CD8-positive, alpha-beta memory T cell (primary cell): ENCODE results near the gene AGER. TPM values are rescaled to one million over a fixed set of nuclear protein-coding genes. Genes with fewer than 3 reads are reported as not detected.

Experiments used
- CTCF ChIA-PET: fragments of 350-600 bp; sonication (Branson Sonifier 250); formaldehyde crosslinking; loops from one replicate; lab custom pipeline; 2021; ENCODE audit warnings: antibody characterized with exemption; lab: Charles Lee
- POLR2A ChIA-PET: fragments of 350-600 bp; sonication (Branson Sonifier 250); formaldehyde crosslinking; loops from one replicate; lab custom pipeline; 2021; ENCODE audit warnings: antibody characterized with exemption; lab: Charles Lee
- DNase-seq, 5 donors: peaks; one replicate each; pipeline versions ENCODE4 v3.0.0 to v3.0.0-alpha.2; 2020 to 2022; ENCODE audit warnings: mixed read lengths in 1 of 5
- H3K27ac ChIP-seq: one replicate; pipeline ENCODE4 v1.7.0; 2013; ENCODE audit warnings: low read depth, mild to moderate bottlenecking, low read length, moderate library complexity
- H3K27me3 ChIP-seq: 2 replicates; pipeline ENCODE4 v1.7.0; 2013; ENCODE audit warnings: low read length, mild to moderate bottlenecking; ENCODE audit not compliant: insufficient read depth, poor library complexity, severe bottlenecking
- H3K36me3 ChIP-seq: 2 replicates; pipeline ENCODE4 v1.7.0; 2013; ENCODE audit warnings: mild to moderate bottlenecking, low read length, moderate library complexity; ENCODE audit not compliant: insufficient read depth
- H3K4me1 ChIP-seq: 2 replicates; pipeline ENCODE4 v1.7.0; 2013; ENCODE audit warnings: mild to moderate bottlenecking, low read length, moderate library complexity; ENCODE audit not compliant: insufficient read depth
- H3K4me3 ChIP-seq: 2 replicates; pipeline ENCODE4 v1.7.0; 2013; ENCODE audit warnings: mild to moderate bottlenecking, low read length
- H3K9me3 ChIP-seq: 2 replicates; pipeline ENCODE4 v1.7.0; 2013; ENCODE audit warnings: mild to moderate bottlenecking, low read length
- H3K27ac Mint-ChIP-seq, 8 donors: one replicate each; pipeline ENCODE4 v1.8.0; 2020 to 2021; ENCODE audit warnings: mixed read lengths in 8 of 8, mild to moderate bottlenecking in 6 of 8, inconsistent platforms in 3 of 8, moderate library complexity in 3 of 8
- H3K27me3 Mint-ChIP-seq, 2 donors: one replicate each; pipeline ENCODE4 v1.8.0; 2020 to 2021; ENCODE audit warnings: mixed read lengths in 2 of 2, mild to moderate bottlenecking in 1 of 2, moderate library complexity in 1 of 2
- H3K36me3 Mint-ChIP-seq, 3 donors: one replicate each; pipeline ENCODE4 v1.8.0; 2020 to 2021; ENCODE audit warnings: mixed read lengths in 3 of 3, inconsistent platforms in 1 of 3, mild to moderate bottlenecking in 1 of 3
- H3K4me1 Mint-ChIP-seq, 3 donors: one replicate each; pipeline ENCODE4 v1.8.0; 2020 to 2021; ENCODE audit warnings: mixed read lengths in 3 of 3, inconsistent platforms in 1 of 3, mild to moderate bottlenecking in 1 of 3
- H3K4me3 Mint-ChIP-seq, 7 donors: one replicate each; pipeline ENCODE4 v1.8.0; 2020 to 2021; ENCODE audit warnings: mixed read lengths in 7 of 7, mild to moderate bottlenecking in 6 of 7, moderate library complexity in 4 of 7, inconsistent platforms in 2 of 7
- H3K9me3 Mint-ChIP-seq, 5 donors: one replicate each; pipeline ENCODE4 v1.8.0; 2020 to 2022; ENCODE audit warnings: mixed read lengths in 5 of 5, mild to moderate bottlenecking in 3 of 5, moderate library complexity in 2 of 5, inconsistent platforms in 1 of 5
- polyA plus RNA-seq: library from polyadenylated mRNA; unstranded; fragments of 300-500 nt; fragmentation: Illumina TruSeq; gene quantifications from one replicate; pipeline ENCODE4 v1.2.3, GENCODE V29; 2021
- total RNA-seq, 2 experiments: library from RNA; stranded (reverse); gene quantifications; one replicate each; pipeline ENCODE4 v1.2.3, GENCODE V29; 2021

AGER gene
- total and polyA plus RNA-seq, 3 experiments from 2014 or later = 11.9 to 12.5 TPM; not detected in 1

- peaks cover 51% of the 10 kb centered on the region for H3K4me1 ChIP-seq
- H3K36me3 Mint-ChIP-seq = peaks cover under 1 to 54% (median 8%) of the 10 kb centered on the region in 3 donors
- H3K36me3 ChIP-seq = peaks cover 9% of the 10 kb centered on the region
- H3K9me3 ChIP-seq = no peaks in the 10 kb centered on the region
- peak within 1 kb of the TSS; percentile 85 for H3K27ac ChIP-seq
- no peaks in the 10 kb centered on the region for H3K27me3 ChIP-seq
- no peaks in the 10 kb centered on the region for H3K9me3 Mint-ChIP-seq
- ChIA-PET CTCF (interaction anchor here (0.8 to 1.5 kb wide), 5 partner anchors 9 to 74 kb away, joined by 3 to 7 read pairs (median 3); no protein-coding TSS in a partner anchor), POLR2A (interaction anchor here (0.8 to 2.3 kb wide), 5 partner anchors 10 to 661 kb away, joined by 3 to 17 read pairs (median 4); partner anchors contain the start of genes AGPAT1, RNF5 and TAP1)
- peak within 1 kb of the TSS; percentile 95 for H3K4me3 ChIP-seq
- H3K4me3 Mint-ChIP-seq = peak within 1 kb of the TSS; percentile 92 to 100 (median 96)
- H3K27me3 Mint-ChIP-seq = peaks cover 0 to 2% of the 10 kb centered on the region in 2 donors
- peaks cover 45 to 68% (median 50%) of the 10 kb centered on the region in 3 donors for H3K4me1 Mint-ChIP-seq
- peak; percentile 44 to 77 (median 57) for DNase-seq
- H3K27ac Mint-ChIP-seq = peak within 1 kb of the TSS; percentile 95 to 99 (median 98)
Measured at GRCh38 chr6:32192608-32193039, 8.6 kb upstream of the AGER start, which contains the start of gene GPSM3. Gene GPSM3 (minus strand): TSS chr6:32192643. CDS start chr6:32192513, 130 bp downstream.

- H3K4me3 ChIP-seq = peak overlapping the region; percentile 95
- CTCF ChIA-PET = interaction anchor here (0.8 to 1.5 kb wide), 5 partner anchors 9 to 73 kb away, joined by 3 to 7 read pairs (median 3); no protein-coding TSS in a partner anchor
- H3K9me3 Mint-ChIP-seq = no peaks in the 10 kb centered on the region
- H3K9me3 ChIP-seq = no peaks in the 10 kb centered on the region
- peaks cover 7 to 61% (median 8%) of the 10 kb centered on the region in 3 donors for H3K36me3 Mint-ChIP-seq
- H3K27ac ChIP-seq = peak overlapping the region; percentile 85
- peak in 1 of 5 donors; percentile 29 for DNase-seq
- H3K4me1 Mint-ChIP-seq = peaks cover 50 to 73% (median 55%) of the 10 kb centered on the region in 3 donors
- H3K27me3 Mint-ChIP-seq = peaks cover 0 to 2% of the 10 kb centered on the region in 2 donors
- POLR2A ChIA-PET = interaction anchor here (0.8 to 2.5 kb wide), 4 partner anchors 9 to 661 kb away, joined by 3 to 17 read pairs (median 6); partner anchors contain the start of genes RNF5 and TAP1
- peaks cover 16% of the 10 kb centered on the region for H3K36me3 ChIP-seq
- H3K27ac Mint-ChIP-seq = peak overlapping the region; percentile 95 to 99 (median 98)
- H3K27me3 ChIP-seq = no peaks in the 10 kb centered on the region
- H3K4me3 Mint-ChIP-seq = peak overlapping the region; percentile 92 to 100 (median 96)
- H3K4me1 ChIP-seq = peaks cover 55% of the 10 kb centered on the region
Measured at GRCh38 chr6:32191696-32192607, 7.9 kb upstream of the AGER start.

GRCh38 chr6:32190911-32191677 is 7.0 kb upstream of the AGER start:
- peak overlapping the region; percentile 95 to 99 (median 98) for H3K27ac Mint-ChIP-seq
- no peaks in the 10 kb centered on the region for H3K27me3 ChIP-seq
- DNase-seq = no peak
- peaks cover 0 to 2% of the 10 kb centered on the region in 2 donors for H3K27me3 Mint-ChIP-seq
- ChIA-PET POLR2A (interaction anchor here (1.1 to 2.9 kb wide), 4 partner anchors 12 to 63 kb away, joined by 3 to 17 read pairs (median 6); partner anchors contain the start of genes AGPAT1 and ATF6B), CTCF (interaction anchor here (0.8 to 2.2 kb wide), 2 partner anchors 9 to 14 kb away, joined by 3 to 8 read pairs; no protein-coding TSS in a partner anchor)
- H3K36me3 Mint-ChIP-seq = peaks cover 12 to 65% (median 15%) of the 10 kb centered on the region in 3 donors
- H3K4me3 Mint-ChIP-seq = peak overlapping the region; percentile 92 to 100 (median 96)
- no peaks in the 10 kb centered on the region for H3K9me3 Mint-ChIP-seq
- peak overlapping the region; percentile 95 for H3K4me3 ChIP-seq
- peaks cover 53 to 74% (median 59%) of the 10 kb centered on the region in 3 donors for H3K4me1 Mint-ChIP-seq
- H3K27ac ChIP-seq = peak overlapping the region; percentile 85
- peaks cover 59% of the 10 kb centered on the region for H3K4me1 ChIP-seq
- no peaks in the 10 kb centered on the region for H3K9me3 ChIP-seq
- H3K36me3 ChIP-seq = peaks cover 24% of the 10 kb centered on the region

- H3K4me3 ChIP-seq = peak within 1 kb of the TSS; percentile 95
- CTCF ChIA-PET = interaction anchor here (0.8 to 2.2 kb wide), 2 partner anchors 8 to 13 kb away, joined by 3 to 8 read pairs; no protein-coding TSS in a partner anchor
Measured at GRCh38 chr6:32190054-32190851, 6.2 kb upstream of the AGER start, which contains the start of gene PBX2. Gene PBX2 (minus strand): TSS chr6:32190202. CDS start chr6:32189915, 287 bp downstream.

GRCh38 chr6:32189742-32190053 is 5.6 kb upstream of the AGER start:
- H3K36me3 ChIP-seq = peaks cover 27% of the 10 kb centered on the region
- peaks cover 0 to 4% of the 10 kb centered on the region in 2 donors for H3K27me3 Mint-ChIP-seq
- DNase-seq = peak in 1 of 5 donors; percentile 21
- H3K36me3 Mint-ChIP-seq = peaks cover 12 to 68% (median 20%) of the 10 kb centered on the region in 3 donors
- peak overlapping the region; percentile 85 for H3K27ac ChIP-seq
- peak overlapping the region; percentile 84 to 99 (median 95) for H3K27ac Mint-ChIP-seq
- no peaks in the 10 kb centered on the region for H3K9me3 ChIP-seq
- H3K4me1 ChIP-seq = peaks cover 56% of the 10 kb centered on the region
- no peaks in the 10 kb centered on the region for H3K27me3 ChIP-seq
- ChIA-PET POLR2A (interaction anchor here (1.0 to 2.9 kb wide), 5 partner anchors 10 to 72 kb away, joined by 3 to 17 read pairs (median 5); partner anchors contain the start of genes AGPAT1 and ATF6B), CTCF (interaction anchor here (2.2 kb wide), 1 partner anchor 13 kb away, joined by 8 read pairs; no protein-coding TSS in a partner anchor)
- no peaks in the 10 kb centered on the region for H3K9me3 Mint-ChIP-seq
- H3K4me3 ChIP-seq = peak overlapping the region; percentile 74
- H3K4me1 Mint-ChIP-seq = peaks cover 51 to 73% (median 58%) of the 10 kb centered on the region in 3 donors
- peak overlapping the region; percentile 88 to 97 (median 93) for H3K4me3 Mint-ChIP-seq

More at GRCh38 chr6:32190054-32190851, 6.2 kb upstream of the AGER start, which contains the start of gene PBX2:
- Histone ChIP-seq H3K27me3 (no peaks in the 10 kb centered on the region), H3K9me3 (no peaks in the 10 kb centered on the region), H3K36me3 (peaks cover 27% of the 10 kb centered on the region), H3K27ac (peak within 1 kb of the TSS; percentile 85), H3K4me1 (peaks cover 62% of the 10 kb centered on the region)
- POLR2A ChIA-PET = interaction anchor here (1.0 to 2.9 kb wide), 5 partner anchors 11 to 73 kb away, joined by 3 to 17 read pairs (median 5); partner anchors contain the start of genes AGPAT1 and ATF6B
- Mint-ChIP-seq H3K4me1 (peaks cover 57 to 78% (median 64%) of the 10 kb centered on the region in 3 donors), H3K27me3 (peaks cover 0 to 4% of the 10 kb centered on the region in 2 donors), H3K4me3 (peak within 1 kb of the TSS; percentile 92 to 100 (median 97)), H3K9me3 (no peaks in the 10 kb centered on the region), H3K27ac (peak within 1 kb of the TSS; percentile 95 to 99 (median 98)), H3K36me3 (peaks cover 12 to 68% (median 20%) of the 10 kb centered on the region in 3 donors)
- DNase-seq = peak; percentile 68 to 85 (median 71)

- H3K27me3 ChIP-seq = no peaks in the 10 kb centered on the region
- peak overlapping the region; percentile 85 for H3K27ac ChIP-seq
- Mint-ChIP-seq H3K4me1 (peaks cover 47 to 69% (median 53%) of the 10 kb centered on the region in 3 donors), H3K27ac (peak overlapping the region; percentile 84 to 98 (median 95)), H3K9me3 (no peaks in the 10 kb centered on the region), H3K27me3 (peaks cover 0 to 4% of the 10 kb centered on the region in 2 donors), H3K36me3 (peaks cover 12 to 70% (median 20%) of the 10 kb centered on the region in 3 donors), H3K4me3 (peak overlapping the region; percentile 88 to 97 (median 93))
- CTCF ChIA-PET = interaction anchor here (0.9 to 2.2 kb wide), 2 partner anchors 10 to 12 kb away, joined by 3 to 8 read pairs; no protein-coding TSS in a partner anchor
- no peaks in the 10 kb centered on the region for H3K9me3 ChIP-seq
- POLR2A ChIA-PET = interaction anchor here (2.5 to 2.9 kb wide), 2 partner anchors 10 to 12 kb away, joined by 7 to 17 read pairs; no protein-coding TSS in a partner anchor
- H3K4me3 ChIP-seq = peak overlapping the region; percentile 74
- peaks cover 27% of the 10 kb centered on the region for H3K36me3 ChIP-seq
- H3K4me1 ChIP-seq = peaks cover 51% of the 10 kb centered on the region
- DNase-seq = peak in 1 of 5 donors; percentile 30
Measured at GRCh38 chr6:32189069-32189741, 5.2 kb upstream of the AGER start.
